ENCODE data around the gene ARID1B.

ARID1B gene

GRCh38 chr6:157088841-157089240 is 311.7 kb downstream of the ARID1B start:
- Histone ChIP-seq H3K4me3 (ENCODE audit: low read depth in 1 of 2, low read length in 2 of 2) (no peak overlapping the region), H3K79me2 (ENCODE audit: insufficient read depth, low read length) (0 out of 2 replicates have a peak, but pooled peaks cover 8% of the 10 kb centered on the region), H3K36me3 (ENCODE audit: insufficient read depth, low read length) (peaks cover 66% of the 10 kb centered on the region), H3K4me1 (ENCODE audit: insufficient read depth, low read length) (no peaks in the 10 kb centered on the region), H3K9me3 (ENCODE audit: insufficient read depth, low read length, severe bottlenecking) (no peaks in the 10 kb centered on the region), H4K20me1 (ENCODE audit: insufficient read depth, low read length) (peaks cover 3% of the 10 kb centered on the region; the same call in 1 of the 2 replicates), H3K4me2 (ENCODE audit: insufficient read depth, low read length) (no peak overlapping the region), H3K27ac (ENCODE audit: low read length) (no peak overlapping the region), H3K9ac (ENCODE audit: low read depth, low read length) (no peak overlapping the region), H3K27me3 (ENCODE audit: insufficient read depth, low read length, poor library complexity) (no peaks in the 10 kb centered on the region), H2AFZ (ENCODE audit: low read depth, low read length) (no peak overlapping the region)
- ATAC-seq (ENCODE audit: insufficient read depth, low read depth) (no peak), DNase-seq (no peak)
- TF ChIP-seq EZH2 (IDR thresholded peaks at IDR 0.05; ENCODE audit: borderline replicate concordance, low read depth, low read length, severe bottlenecking) (no peak), CTCF (IDR thresholded peaks at IDR 0.05; ENCODE audit: borderline replicate concordance, extremely low read depth, low read length, poor library complexity, severe bottlenecking) (no peak)

- Histone ChIP-seq H3K9me3 (ENCODE audit: insufficient read depth, low read length, severe bottlenecking) (no peaks in the 10 kb centered on the region), H3K4me2 (ENCODE audit: insufficient read depth, low read length) (no peak overlapping the region), H3K4me3 (ENCODE audit: low read depth in 1 of 2, low read length in 2 of 2) (no peak overlapping the region), H3K79me2 (ENCODE audit: insufficient read depth, low read length) (0 out of 2 replicates have a peak, but pooled peaks cover 8% of the 10 kb centered on the region), H3K4me1 (ENCODE audit: insufficient read depth, low read length) (no peaks in the 10 kb centered on the region), H4K20me1 (ENCODE audit: insufficient read depth, low read length) (peaks cover 5% of the 10 kb centered on the region; the same call in 1 of the 2 replicates), H3K9ac (ENCODE audit: low read depth, low read length) (no peak overlapping the region), H3K27ac (ENCODE audit: low read length) (no peak overlapping the region), H2AFZ (ENCODE audit: low read depth, low read length) (no peak overlapping the region), H3K27me3 (ENCODE audit: insufficient read depth, low read length, poor library complexity) (no peaks in the 10 kb centered on the region), H3K36me3 (ENCODE audit: insufficient read depth, low read length) (peaks cover 65% of the 10 kb centered on the region)
- no peak for ATAC-seq (ENCODE audit: insufficient read depth, low read depth)
- no peak for DNase-seq
- TF ChIP-seq CTCF (IDR thresholded peaks at IDR 0.05; ENCODE audit: borderline replicate concordance, extremely low read depth, low read length, poor library complexity, severe bottlenecking) (no peak), EZH2 (IDR thresholded peaks at IDR 0.05; ENCODE audit: borderline replicate concordance, low read depth, low read length, severe bottlenecking) (no peak)
Observed at GRCh38 chr6:157089258-157089657, 312.1 kb downstream of the ARID1B start.

- H3K4me3 ChIP-seq (ENCODE audit: low read depth in 1 of 2, low read length in 2 of 2) = no peak overlapping the region
- H2AFZ ChIP-seq (ENCODE audit: low read depth, low read length) = no peak overlapping the region
- H3K9ac ChIP-seq (ENCODE audit: low read depth, low read length) = no peak overlapping the region
- H3K9me3 ChIP-seq (ENCODE audit: insufficient read depth, low read length, severe bottlenecking) = no peaks in the 10 kb centered on the region
- no peak for ATAC-seq (ENCODE audit: insufficient read depth, low read depth)
- H3K36me3 ChIP-seq (ENCODE audit: insufficient read depth, low read length) = peaks cover 59% of the 10 kb centered on the region
- no peak overlapping the region for H3K4me2 ChIP-seq (ENCODE audit: insufficient read depth, low read length)
- DNase-seq = no peak
- peaks cover 4% of the 10 kb centered on the region; the same call in 1 of the 2 replicates for H4K20me1 ChIP-seq (ENCODE audit: insufficient read depth, low read length)
- TF ChIP-seq CTCF (IDR thresholded peaks at IDR 0.05; ENCODE audit: borderline replicate concordance, extremely low read depth, low read length, poor library complexity, severe bottlenecking) = no peak
- TF ChIP-seq EZH2 (IDR thresholded peaks at IDR 0.05; ENCODE audit: borderline replicate concordance, low read depth, low read length, severe bottlenecking) = no peak
- no peaks in the 10 kb centered on the region for H3K4me1 ChIP-seq (ENCODE audit: insufficient read depth, low read length)
- H3K27ac ChIP-seq (ENCODE audit: low read length) = no peak overlapping the region
- no peaks in the 10 kb centered on the region for H3K27me3 ChIP-seq (ENCODE audit: insufficient read depth, low read length, poor library complexity)
- H3K79me2 ChIP-seq (ENCODE audit: insufficient read depth, low read length) = 0 out of 2 replicates have a peak, but pooled peaks cover 8% of the 10 kb centered on the region
Observed at GRCh38 chr6:157089851-157090250, 312.7 kb downstream of the ARID1B start.

Data from DND-41 (cell line).